Activated T-cell treated with anti-CD3 and anti-CD28 coated beads for 24 hours (primary cell): ENCODE data around the gene EBI3.
"Not testable (repeated sequence)": the region's sequence is repeated elsewhere in the genome, so short reads cannot be mapped to it uniquely, and the experiment has no call there.

Experiments
- DNase-seq: peaks from one replicate; pipeline ENCODE4 v3.0.0-alpha.2; 2020; ENCODE audit warnings: low read depth

Gene EBI3

GRCh38 chr19:4200940-4201542 lies 28.3 kb upstream of the EBI3 start:
- no peak for DNase-seq

DNA sequence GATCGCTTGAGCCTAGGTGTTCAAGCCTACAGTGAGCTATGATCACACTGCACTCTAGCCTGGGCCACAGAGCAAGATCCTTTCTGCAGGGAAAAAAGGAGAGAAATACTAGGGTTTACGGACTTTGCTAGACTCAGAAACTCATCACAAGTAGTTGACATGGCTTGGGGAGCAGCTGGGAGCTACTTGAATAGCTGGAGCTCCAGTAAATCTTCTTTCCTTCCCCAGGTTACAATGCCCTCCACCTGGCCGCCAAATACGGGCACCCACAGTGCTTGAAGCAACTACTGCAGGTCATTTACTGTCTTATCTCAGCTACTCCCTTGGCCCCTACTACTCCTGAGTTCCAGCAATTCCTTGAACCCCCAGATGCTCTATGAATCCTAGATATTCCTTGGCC lies 27.5 kb upstream of the EBI3 start:
- no peak for DNase-seq

DNA sequence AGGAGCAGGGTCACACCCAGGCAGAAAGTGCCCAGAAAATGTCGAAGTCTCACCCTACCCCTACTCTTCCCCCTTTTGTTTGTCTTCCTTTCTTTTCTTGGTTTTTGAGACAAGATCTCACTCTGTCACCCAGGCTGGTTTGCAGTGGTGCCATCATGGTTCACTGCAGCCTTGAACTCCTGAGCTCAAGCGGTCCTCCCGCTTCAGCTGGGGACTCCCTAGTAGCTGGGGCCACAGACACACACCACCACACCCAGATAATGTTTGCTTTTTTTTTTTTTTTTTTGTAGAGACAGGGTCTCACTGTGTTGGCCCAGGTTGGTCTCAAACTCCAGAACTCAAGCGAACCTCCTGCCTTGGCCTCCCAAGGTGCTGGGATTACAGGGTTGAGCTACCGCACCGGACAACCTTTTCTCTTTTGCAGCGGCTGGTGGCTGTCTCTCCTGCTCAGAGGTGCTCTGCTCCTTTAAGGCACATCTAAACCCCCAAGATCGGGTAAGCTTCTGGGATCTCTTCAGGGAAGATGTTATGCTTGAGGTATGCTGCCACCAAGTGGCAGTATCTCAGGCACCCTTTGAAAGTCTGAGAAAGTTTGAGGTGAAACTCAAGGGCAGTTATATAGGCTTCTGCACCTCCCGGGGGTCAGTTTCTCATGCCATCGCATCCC lies 22.4 kb upstream of the EBI3 start:
- no peak for DNase-seq

GRCh38 chr19:4208385-4209094 lies 20.8 kb upstream of the EBI3 start:
- DNase-seq: no peak

GRCh38 chr19:4210166-4210731 lies 19.1 kb upstream of the EBI3 start:
- no peak for DNase-seq

DNA sequence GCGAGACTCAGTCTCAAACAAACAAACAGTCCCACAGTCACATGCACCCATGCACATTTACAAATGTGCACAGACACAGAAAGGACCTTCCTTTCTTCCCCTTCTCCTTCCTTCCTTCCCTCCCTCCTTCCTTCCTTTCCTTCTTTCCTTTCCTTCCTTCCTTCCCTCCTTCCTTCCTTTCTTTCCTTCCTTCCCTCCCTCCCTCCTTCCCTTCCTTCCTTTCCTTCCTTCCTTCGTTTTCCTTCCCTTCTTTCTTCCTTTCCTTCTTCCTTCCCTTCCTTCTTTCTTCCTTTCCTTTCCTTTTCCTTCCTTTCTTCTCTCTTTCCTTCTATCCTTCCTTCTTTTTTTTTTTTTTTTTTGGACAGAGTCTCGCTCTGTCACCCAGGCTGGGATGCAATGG lies 16.2 kb upstream of the EBI3 start:
- DNase-seq: no peak

DNA sequence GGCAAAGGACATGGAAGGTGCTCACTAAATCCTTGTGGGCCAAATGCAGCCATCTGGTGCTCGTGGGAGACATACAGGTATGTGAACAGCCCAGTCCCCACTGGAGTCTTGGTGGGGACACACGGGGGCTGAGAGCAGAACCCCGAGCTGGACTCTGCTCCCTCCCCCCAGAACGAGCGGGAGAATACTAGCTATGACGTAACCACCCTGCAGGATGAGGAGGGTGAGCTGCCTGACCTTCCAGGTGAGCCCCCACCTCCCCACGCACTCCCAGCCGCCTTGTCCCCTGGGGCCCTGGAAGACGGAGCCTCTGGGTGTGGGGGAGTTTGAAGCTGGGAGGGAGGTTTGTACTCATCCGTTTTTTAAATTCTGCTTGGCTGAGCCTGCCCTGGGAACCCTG lies 13.5 kb upstream of the EBI3 start:
- no peak for DNase-seq

DNA sequence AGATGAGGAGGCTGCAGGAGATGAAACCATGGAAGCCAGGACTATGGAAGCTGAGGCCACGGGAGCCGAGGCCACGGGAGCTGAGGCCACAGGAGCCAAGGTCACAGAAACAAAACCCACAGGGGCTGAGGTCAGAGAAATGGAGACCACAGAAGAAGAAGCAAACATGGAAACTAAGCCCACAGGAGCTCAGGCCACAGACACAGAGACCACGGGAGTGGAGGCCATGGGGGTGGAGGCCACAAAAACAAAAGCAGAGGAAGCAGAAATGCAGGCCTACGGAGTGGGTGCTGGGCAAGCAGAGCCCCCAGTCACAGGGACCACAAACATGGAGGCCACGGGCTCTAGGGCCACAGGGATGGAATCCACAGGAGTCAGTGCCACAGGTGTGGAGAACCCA lies 12.5 kb upstream of the EBI3 start:
- no peak for DNase-seq

DNA sequence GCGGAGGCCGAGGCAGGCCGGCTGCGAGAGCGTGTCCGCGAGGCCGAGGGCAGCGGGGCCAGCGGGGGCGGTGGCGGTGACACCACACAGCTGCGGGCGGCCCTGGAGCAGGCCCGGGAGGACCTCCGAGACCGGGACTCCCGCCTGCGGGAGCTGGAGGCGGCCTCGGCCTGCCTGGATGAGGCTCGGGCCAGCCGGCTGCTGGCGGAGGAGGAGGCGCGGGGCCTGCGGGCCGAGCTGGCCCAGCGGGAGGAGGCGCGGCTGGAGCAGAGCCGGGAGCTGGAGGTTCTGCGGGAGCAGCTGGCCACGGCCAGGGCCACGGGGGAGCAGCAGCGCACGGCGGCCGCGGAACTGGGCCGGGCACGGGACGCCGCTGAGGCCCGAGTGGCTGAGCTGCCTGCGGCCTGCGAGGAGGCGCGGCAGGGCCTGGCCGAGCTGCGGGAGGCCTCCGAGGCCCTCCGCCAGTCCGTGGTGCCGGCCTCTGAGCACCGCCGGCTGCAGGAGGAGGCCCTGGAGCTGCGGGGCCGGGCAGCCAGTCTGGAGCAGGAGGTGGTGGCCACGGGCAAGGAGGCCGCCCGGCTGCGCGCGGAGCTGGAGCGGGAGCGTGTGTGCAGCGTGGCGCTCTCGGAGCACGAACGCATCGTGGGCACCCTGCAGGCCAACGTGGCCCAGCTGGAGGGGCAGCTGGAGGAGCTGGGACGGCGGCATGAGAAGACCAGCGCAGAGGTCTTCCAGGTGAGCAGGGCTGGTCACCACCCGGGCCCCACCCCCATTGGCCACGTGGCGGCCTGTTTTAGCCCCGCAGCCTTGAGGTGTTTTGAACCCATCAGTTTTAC lies 11.7 kb upstream of the EBI3 start:
- DNase-seq: no peak

- DNase-seq: not testable (repeated sequence)
Measured at GRCh38 chr19:4218523-4218922, 10.8 kb upstream of the EBI3 start.

GRCh38 chr19:4220188-4220587 lies 9.1 kb upstream of the EBI3 start:
- no peak for DNase-seq

DNA sequence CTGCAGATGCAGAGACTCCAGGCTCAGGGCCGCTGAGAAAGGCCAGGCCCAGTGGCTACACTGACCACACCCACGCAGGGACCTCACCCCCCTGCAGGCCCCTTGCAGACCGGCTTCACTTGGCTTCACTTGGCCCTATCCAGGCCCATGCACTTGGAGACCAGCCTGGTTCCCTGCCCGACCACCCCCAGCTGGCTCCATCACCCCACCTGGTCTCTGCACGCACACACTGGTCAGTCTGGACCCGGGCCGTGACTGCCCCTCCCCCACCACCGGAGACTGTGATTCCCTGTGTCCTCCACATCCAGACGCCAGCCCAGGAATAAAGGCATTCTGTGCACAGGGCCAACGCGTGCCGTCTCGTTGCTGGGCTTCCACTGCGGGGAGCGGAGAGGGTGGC lies 4.9 kb upstream of the EBI3 start:
- no peak for DNase-seq

DNA sequence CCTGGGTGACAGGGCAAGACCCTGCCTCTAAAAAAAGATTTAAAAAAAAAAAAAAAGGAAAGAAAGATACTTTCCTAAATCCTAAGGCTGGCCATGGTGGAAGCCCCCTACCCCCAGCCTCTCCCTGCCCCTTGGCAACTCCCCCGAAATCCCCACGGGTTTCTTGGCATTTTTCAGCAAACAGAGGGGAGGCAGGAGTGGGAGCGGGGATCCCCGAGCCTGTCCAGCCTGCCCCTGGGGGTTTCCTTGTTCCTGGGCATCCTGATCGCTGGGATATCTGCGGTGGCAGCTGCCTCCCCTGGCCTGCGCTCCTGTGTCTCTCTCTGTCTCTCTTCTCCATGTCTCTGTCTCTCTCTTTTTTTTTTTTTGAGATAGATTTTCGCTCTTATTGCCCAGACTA lies 3.4 kb upstream of the EBI3 start:
- no peak for DNase-seq

GRCh38 chr19:4227771-4228170 lies 1.6 kb upstream of the EBI3 start:
- DNase-seq: no peak

DNA sequence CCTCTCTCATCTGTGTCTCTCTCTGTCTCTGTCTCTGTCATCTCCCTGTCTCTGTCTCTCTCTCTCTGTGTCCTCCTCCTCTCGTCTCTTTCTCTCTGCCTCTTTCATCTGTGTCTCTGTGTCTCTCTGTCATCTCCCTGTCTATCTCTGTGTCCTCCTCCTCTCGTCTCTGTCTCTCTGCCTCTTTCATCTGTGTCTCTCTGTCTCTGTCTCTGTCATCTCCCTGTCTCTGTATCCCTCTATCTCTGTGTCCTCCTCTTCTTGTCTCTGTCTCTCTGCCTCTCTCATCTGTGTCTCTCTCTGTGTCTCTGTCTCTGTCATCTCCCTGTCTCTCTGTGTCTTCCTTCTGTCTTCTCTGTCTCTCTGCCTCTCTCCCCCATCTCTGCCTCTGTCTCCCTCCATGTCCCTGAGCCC lies 551 bp upstream of the EBI3 start:
- no peak for DNase-seq

GRCh38 chr19:4230237-4230636 lies 914 bp downstream of the EBI3 start:
- DNase-seq: not testable (repeated sequence)

DNA sequence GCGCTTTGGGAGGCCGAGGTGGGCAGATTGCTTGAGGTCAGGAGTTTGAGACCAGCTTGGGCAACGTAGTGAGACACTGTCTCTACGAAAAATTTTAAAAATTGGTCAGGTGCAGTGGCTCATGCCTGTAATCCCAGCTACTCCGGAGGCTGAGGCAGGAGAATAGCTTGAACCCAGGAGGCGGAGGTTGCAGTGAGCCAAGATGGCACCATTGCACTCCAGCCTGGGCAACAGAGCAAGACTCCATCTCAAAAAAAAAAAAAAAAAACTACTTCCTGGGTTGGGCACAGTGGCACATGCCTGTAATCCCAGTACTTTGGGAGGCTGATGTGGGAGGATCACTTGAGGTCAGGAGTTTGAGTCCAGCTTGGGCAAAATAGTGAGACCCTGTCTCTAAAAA lies 2.2 kb downstream of the EBI3 start:
- not testable (repeated sequence) for DNase-seq

DNA sequence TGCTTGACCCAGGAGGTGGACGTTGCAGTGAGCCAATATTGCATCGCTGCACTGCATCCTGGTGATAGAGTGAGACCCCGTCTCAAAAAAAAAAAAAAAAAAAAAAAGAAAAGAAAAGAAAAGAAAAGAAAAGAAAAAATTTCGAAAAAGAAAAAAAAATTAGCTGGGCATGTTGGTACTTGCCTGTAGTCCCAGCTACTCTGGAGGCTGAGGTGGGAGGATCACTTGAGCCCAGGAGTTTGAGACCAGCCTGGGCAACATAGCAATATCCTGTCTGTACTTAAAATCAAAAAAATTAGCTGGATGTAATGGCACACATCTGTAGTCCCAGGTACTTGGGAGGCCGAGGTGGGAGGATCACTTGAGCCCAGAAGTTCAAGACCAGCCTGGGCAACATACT lies 2.8 kb downstream of the EBI3 start:
- not testable (repeated sequence) for DNase-seq

- DNase-seq: no peak
Measured at GRCh38 chr19:4232614-4233281, 3.4 kb downstream of the EBI3 start.

GRCh38 chr19:4233282-4233853 lies 4.0 kb downstream of the EBI3 start:
- peak; percentile 48 for DNase-seq

GRCh38 chr19:4234142-4234861 lies 5.0 kb downstream of the EBI3 start:
- DNase-seq: no peak
